Measurements from ENCODE around the gene GNG7.
A peak's percentile ranks its signal among the peaks of the same experiment; 100 is the strongest.
"Not testable (repeated sequence)": the region's sequence is repeated elsewhere in the genome, so short reads cannot be mapped to it uniquely, and the experiment has no call there.

GNG7 gene

GRCh38 chr19:2668175-2668763 is 34.2 kb downstream of the GNG7 start:
- no peak for DNase-seq

DNA sequence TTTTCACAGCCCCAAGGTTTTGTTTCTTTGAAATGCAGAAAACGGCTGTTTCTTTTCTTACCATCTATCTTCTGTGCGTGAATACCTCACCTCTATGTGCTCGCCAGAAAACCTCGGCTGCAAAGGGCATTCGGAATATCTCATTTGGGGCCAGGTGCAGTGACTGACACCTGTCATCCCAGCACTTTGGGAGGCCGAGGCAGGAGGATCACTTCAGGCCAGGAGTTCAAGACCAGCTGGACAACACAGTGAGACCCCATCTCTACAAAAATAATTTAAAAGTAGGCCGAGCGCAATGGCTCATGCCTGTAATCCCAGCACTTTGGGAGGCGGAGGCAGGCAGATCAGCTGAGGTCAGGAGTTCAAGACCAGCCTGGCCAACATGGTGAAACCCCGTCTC is 35.1 kb downstream of the GNG7 start:
- DNase-seq = not testable (repeated sequence)

- no peak for DNase-seq
These were observed 36.0 kb downstream of the GNG7 start for GRCh38 chr19:2666344-2666994.

GRCh38 chr19:2665103-2665502 is 37.4 kb downstream of the GNG7 start:
- no peak for DNase-seq

GRCh38 chr19:2663920-2664571 is 38.4 kb downstream of the GNG7 start:
- no peak for DNase-seq

DNA sequence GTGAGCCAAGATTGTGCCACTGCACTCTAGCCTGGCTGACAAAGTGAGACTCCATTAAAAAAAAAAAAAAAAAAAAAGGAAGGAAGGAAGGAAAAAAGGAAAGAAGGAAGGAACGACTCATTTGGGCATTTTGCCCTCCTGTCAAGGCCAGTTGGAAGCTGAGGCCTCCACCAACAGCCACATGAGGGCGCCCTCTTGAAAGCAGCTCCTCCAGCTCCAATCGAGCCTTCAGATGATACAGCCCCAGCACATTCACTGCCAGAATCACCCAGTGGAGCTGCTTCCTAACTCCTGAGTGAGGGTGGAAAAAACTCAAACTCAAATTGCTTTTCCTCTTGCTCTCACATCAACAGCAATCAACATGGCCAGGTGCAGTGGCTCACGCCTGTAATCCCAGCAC is 40.9 kb downstream of the GNG7 start:
- DNase-seq = no peak

DNA sequence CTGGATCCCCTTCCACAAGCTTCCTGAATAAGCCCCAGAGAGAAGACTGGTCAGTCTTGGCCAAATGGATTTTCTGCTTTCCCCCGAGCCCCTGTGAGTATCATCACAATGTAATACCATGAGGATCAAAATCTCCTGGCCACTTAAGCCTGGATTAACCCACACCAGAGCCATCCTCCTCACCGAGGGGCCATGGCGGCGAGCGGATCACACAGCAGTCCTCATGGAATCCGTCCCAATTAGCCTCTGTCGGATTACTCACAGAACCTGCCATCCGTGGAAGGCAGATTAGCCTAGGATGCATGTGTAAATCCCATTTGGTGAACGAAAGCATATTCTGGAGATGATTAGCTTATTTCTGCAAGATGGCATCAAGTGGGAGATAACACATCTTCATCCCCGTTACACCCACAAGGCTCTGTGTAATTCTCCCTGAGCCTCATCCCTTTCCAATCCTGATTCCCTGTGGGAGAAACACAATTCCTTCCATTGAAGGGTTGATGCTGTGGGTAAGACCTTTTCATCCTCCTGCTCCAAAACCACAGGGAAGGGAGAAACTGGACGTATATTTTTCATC is 42.5 kb downstream of the GNG7 start:
- DNase-seq = no peak

DNA sequence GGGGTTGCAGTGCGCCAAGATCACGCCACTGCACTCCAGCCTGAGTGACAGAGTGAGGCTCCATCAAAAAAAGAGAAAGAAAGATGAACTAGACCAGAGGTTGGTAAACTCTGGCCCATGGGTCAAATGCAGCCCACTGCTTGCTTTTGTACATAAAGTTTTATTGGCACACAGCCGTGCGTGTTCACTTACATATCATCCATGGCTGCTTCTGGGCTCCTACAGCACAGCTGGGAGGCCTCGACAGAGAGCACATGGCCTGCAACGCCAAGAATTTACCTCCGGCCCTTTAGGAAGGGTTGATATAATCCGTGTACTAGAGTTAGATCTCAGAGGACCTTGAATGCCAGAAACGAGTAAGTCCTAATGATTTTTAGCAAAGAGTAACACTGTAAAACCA is 46.0 kb downstream of the GNG7 start:
- DNase-seq = no peak

DNA sequence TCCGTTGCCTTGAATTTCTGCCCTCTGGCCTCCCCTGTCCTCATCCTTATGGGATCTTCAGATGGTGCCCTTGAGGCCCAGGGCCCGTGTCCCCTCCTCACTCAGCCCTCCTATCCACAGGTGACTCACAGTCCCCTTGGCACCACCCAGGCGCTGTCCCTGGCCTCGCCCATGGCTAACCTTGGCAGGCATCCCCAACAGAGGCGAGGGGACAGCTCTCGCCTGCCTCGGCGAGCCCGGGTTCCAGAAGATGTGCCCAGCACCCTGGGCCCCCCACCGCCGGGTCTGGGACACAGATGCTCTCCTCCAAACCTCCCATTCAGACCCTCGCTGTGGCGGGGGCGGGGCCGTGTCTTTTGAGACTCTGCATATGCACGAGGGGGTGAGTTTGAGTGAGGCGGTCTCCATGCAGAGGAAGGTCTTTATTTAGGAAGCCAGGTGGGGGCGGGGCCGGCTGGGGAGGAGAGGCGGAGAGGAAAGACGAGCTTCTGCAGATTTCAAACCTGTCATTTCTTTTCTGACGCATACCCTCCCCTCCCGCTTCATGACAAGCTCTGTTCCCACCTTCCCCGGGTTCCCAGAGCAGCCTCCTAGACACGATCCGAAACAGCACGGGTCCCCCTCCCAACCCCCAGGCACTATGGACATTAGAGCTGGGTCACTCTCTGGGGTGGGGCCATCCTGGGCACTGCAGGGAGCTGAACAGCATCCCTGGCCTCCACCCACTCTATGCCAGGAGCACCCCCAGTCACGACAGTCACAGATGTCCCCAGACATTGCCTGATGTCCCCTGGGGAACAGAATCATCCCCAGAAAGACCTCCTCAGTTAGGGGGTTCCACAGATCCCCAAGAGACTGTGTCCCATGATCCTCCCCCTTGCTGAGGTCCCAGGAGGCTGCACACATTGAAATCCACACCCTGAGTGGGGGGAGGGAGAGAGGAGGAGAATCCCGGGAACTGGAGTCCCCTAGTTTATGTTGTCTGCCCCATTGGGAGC is 48.5 kb downstream of the GNG7 start:
- DNase-seq = no peak

DNA sequence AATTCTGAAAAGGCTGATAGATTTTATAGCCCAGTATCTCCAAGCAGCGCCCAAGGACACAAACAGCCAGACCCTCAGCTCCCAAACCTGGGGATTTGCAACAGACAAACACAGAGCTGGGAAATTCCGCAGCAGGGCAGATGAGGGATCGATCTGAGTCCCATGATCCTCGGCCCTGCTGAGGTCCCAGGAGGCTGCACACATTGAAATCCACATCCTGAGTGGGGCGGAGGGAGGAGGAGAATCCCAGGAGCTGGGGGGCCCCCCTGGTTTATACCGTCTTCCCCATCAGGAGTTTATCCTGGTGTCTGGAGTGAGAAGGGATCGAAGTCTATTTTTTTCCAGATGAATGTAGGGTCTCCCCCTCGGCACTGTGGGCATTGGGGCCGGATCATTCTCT is 49.3 kb downstream of the GNG7 start:
- no peak for DNase-seq

DNA sequence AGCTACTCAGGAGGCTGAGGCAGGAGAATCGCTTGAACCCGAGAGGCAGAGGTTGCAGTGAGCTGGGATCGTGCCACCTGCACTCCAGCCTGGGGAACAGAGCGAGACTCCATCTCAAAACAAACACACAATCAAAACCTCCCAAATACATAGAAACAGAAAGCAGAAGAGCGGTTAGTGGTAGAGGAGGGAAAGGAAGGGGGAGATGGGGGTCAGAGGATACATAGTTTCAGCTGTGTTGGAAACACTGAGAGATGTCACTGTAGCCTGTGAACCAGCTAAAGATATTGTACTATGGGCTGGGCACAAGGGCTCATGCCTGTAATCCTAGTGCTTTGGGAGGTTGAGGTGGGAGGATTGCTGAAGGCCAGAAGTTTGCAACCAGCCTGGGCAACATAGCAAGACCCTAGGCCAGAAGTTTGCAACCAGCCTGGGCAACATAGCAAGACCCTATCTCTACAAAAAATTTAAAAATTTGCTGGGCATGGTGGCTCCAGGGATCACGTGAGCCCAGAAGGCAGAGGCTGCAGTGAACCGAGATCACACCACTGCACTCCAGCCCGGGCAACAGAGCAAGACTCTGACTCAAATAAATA is 49.9 kb downstream of the GNG7 start:
- DNase-seq = no peak

DNA sequence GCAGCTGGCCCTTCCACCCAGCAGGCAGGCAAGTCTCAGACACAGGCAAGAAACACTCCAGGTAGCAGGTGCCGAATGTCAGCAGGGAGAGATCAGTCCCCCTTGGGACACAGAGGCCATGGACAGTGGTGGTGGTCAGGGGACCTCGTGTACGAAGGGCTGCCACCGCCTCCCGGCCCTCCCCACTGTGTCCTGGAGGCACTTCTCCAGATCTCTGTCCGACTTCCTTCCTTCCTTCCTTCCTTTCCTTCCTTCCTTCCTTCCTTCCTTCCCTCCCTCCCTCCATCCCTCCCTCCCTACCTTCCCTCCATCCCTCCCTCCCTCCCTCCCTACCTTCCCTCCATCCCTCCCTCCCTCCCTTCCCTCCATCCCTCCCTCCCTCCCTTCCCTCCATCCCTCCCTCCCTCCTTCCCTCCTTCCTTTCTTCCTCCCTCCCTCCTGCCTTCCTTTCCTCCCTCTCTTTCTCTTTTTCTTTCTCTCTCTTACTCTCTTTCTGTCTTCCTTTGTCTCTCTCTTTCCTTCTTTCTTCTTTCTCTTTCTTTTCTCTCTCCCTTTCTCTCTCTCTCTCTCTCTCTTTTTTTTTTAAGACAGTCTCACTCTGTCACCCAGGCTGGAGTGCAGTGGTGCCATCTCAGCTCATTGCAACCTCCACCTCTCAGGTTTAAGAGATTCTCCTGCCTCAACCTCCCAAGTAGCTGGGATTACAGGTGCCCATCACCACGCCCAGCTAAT is 51.3 kb downstream of the GNG7 start:
- DNase-seq = not testable (repeated sequence)

- no peak for DNase-seq
These were observed 52.0 kb downstream of the GNG7 start for GRCh38 chr19:2650515-2650914.

- DNase-seq = peak; percentile 59 to 78
These were observed 54.0 kb downstream of the GNG7 start for GRCh38 chr19:2648528-2648937.

DNA sequence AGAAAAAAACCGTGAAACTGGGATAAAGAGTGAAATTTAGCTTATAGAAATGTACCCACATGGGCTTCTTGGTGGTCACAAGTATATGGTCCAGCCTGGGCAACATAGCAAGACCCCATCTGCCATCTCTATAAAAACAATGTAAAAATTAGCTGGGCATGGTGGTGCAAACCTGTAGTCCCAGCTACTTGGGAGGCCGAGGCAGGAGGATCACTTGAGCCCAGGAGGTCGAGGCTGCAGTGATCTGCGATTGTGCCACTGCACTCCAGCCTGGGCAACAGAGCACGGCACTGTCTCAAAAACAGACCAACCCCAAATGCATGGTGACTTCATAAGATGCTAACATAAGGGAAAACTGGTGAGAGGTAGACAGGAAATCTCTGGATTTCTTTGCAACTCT is 54.4 kb downstream of the GNG7 start:
- DNase-seq = no peak

DNA sequence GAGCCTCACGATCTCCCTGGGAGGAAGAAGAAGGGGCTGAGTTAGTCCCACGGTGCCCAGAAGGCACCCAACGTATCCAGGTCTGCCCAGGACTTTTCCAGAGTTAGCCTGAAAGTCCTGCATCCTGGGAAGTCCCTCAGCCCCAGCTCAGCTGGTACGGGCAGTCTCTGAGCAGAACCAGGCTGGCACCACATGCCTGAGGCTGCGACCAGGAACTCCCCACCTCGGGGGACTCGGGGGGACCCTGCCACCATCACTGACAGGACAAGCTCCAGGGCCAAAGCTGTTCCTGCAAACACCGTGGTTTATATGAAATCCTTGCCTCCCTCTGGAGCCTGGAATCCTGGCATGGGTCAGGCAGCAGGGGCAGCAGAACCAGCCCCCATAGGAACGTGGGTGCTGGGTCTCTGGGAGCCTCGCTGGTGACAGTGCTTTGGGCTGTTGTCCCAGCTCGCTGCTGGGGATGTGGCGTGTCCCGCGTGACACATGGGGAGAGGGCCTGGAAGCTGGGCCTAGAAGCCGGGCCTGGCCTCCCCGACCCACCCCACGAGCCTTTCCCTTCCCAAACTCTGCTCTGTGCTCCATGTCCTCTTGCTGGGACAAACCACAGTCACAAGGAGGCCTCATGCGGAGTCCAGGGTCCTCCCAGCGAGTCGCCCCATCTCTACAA is 55.5 kb downstream of the GNG7 start:
- DNase-seq = no peak

DNA sequence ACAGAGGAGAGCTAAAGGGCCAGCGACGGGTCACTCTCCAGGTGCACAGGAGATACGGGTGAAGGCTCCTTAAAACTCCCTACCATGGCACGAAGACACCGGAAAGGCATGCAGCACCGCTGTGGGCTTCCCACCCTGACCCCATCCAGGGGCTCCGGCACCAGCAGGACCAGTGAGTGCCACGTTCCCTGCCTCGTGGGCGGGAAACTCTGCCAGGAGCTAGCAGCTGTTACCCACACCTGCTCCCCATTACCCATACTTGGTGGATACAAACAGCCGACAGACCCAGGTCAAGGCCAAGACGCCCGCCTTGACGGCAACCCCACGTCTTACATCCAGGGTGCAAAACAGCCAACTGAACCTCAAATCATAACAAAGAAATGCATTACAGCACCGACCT is 56.7 kb downstream of the GNG7 start:
- no peak for DNase-seq

DNA sequence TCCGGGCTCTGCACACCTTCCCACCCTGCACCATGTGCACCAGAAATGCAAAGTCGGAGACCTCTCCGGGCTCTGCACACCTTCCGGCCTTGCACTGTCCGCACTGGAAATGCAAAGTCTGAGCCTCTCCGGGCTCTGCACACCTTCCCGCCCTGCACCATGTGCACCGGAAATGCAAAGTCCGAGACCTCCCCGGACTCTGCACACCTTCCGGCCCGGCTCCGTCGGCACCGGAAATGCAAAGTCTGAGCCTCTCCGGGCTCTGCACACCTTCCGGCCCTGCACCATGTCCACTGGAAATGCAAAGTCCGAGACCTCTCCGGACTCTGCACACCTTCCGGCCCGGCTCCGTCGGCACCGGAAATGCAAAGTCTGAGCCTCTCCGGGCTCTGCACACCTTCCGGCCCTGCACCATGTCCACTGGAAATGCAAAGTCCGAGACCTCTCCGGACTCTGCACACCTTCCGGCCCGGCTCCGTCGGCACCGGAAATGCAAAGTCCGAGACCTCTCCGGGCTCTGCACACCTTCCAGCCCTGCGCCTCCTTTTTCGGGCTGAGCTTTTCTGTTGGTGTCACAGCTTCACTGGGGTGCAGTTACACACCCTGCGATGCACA is 59.3 kb downstream of the GNG7 start:
- not testable (repeated sequence) for DNase-seq

DNA sequence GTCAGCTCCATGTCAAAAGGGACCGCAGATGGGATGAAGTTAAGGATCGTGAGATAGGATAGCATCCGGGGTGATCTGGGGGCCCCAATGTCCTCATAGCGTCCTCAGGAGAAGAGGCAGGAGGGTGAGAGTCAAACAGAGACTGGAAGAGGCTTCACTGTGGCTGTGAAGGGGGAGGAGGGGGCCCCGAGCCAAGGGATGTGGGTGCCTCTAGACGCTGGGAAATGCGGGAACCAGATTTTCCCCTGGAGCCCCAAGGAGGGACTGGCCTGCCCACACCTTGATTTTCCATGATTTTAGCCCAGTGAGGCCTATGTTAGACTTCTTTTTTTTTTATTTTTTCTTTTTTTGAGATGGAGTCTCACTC is 61.2 kb downstream of the GNG7 start:
- no peak for DNase-seq

- no peak for DNase-seq
These were observed 61.7 kb downstream of the GNG7 start for GRCh38 chr19:2640563-2641331.
